TTC549 (cell line): ENCODE measurements around the gene GRIK1.

Source experiments
- FAIRE-seq: peaks from 2 replicates; lab custom pipeline; 2012; peaks lifted over from hg19 to GRCh38; lab: Jason Lieb, UNC

GRIK1 gene

GRCh38 chr21:29786496-29787360 is 153.1 kb downstream of the GRIK1 start:
- no peak for FAIRE-seq

- FAIRE-seq = no peak
Observed at GRCh38 chr21:29777160-29777559, 162.6 kb downstream of the GRIK1 start.

- no peak for FAIRE-seq
Observed at GRCh38 chr21:29775462-29775861, 164.3 kb downstream of the GRIK1 start.

GRCh38 chr21:29771491-29772066 is 168.2 kb downstream of the GRIK1 start:
- no peak for FAIRE-seq

- FAIRE-seq = no peak
Observed at GRCh38 chr21:29763674-29764073, 176.1 kb downstream of the GRIK1 start.

GRCh38 chr21:29762570-29763082 is 177.2 kb downstream of the GRIK1 start:
- no peak for FAIRE-seq

GRCh38 chr21:29753216-29753615 is 186.6 kb downstream of the GRIK1 start:
- no peak for FAIRE-seq

- FAIRE-seq = no peak
Observed at GRCh38 chr21:29751473-29752185, 188.2 kb downstream of the GRIK1 start.

GRCh38 chr21:29749957-29750356 is 189.8 kb downstream of the GRIK1 start:
- no peak for FAIRE-seq

GRCh38 chr21:29749223-29749622 is 190.6 kb downstream of the GRIK1 start:
- FAIRE-seq = no peak

- FAIRE-seq = no peak
Observed at GRCh38 chr21:29748391-29749167, 191.2 kb downstream of the GRIK1 start.

GRCh38 chr21:29741761-29742160 is 198.0 kb downstream of the GRIK1 start:
- FAIRE-seq = no peak

GRCh38 chr21:29739176-29739575 is 200.6 kb downstream of the GRIK1 start:
- FAIRE-seq = no peak

- FAIRE-seq = no peak
Observed at GRCh38 chr21:29738730-29739129, 201.1 kb downstream of the GRIK1 start.

GRCh38 chr21:29737186-29737585 is 202.6 kb downstream of the GRIK1 start:
- FAIRE-seq = no peak

GRCh38 chr21:29730281-29730680 is 209.5 kb downstream of the GRIK1 start:
- no peak for FAIRE-seq

GRCh38 chr21:29726044-29726443 is 213.8 kb downstream of the GRIK1 start:
- FAIRE-seq = no peak

GRCh38 chr21:29725025-29725736 is 214.6 kb downstream of the GRIK1 start:
- no peak for FAIRE-seq

- FAIRE-seq = no peak
Observed at GRCh38 chr21:29721964-29722363, 217.8 kb downstream of the GRIK1 start.

- FAIRE-seq = no peak
Observed at GRCh38 chr21:29721221-29721620, 218.6 kb downstream of the GRIK1 start.

- no peak for FAIRE-seq
Observed at GRCh38 chr21:29719521-29719920, 220.3 kb downstream of the GRIK1 start.
